ENCODE measurements around the gene SLC25A34.

SLC25A34 gene

GRCh38 chr1:15733726-15734226, 2.3 kb upstream of the SLC25A34 start:
- DNase-seq: no peak

DNA sequence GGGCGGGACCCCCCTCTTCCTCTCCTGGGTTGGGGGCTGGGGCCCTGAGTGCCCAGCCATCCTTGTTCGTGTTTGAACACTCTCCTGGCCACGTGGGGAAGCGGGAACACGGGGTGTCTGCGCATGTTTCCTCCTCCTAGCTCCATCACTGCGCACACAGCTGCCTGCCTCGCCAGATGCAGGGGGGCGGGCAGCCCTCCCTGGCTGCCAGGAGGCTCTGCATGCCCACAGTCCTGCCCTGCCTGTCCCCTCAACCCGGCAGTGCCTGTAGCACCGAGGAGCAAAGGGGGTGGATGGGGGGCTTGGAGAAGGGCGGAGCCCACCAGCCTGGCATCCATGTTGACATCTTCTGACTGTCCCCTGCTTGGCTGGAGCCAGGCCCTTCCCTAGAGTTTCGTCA, 1.8 kb upstream of the SLC25A34 start:
- no peak for DNase-seq

DNA sequence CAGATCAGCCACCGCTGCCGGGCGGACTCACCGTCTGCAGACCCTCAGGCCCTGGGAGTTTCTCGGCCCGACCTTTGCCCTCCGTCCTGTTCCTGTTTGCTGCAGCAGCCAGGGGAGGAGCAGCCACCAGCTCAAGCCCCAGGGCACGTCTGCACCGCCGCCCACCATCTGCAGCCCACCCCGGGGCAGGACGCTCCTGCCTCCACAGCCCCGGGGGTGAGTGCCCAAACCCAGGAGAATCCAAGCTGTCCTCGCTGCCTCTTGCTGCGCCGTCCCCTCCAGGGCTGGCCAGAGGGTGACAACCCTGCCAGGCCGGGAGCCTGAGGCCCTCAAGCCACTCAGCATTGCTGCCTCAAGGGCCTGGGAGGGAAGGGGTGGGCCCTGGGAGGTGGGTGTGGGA, 1.2 kb upstream of the SLC25A34 start:
- DNase-seq: no peak

DNA sequence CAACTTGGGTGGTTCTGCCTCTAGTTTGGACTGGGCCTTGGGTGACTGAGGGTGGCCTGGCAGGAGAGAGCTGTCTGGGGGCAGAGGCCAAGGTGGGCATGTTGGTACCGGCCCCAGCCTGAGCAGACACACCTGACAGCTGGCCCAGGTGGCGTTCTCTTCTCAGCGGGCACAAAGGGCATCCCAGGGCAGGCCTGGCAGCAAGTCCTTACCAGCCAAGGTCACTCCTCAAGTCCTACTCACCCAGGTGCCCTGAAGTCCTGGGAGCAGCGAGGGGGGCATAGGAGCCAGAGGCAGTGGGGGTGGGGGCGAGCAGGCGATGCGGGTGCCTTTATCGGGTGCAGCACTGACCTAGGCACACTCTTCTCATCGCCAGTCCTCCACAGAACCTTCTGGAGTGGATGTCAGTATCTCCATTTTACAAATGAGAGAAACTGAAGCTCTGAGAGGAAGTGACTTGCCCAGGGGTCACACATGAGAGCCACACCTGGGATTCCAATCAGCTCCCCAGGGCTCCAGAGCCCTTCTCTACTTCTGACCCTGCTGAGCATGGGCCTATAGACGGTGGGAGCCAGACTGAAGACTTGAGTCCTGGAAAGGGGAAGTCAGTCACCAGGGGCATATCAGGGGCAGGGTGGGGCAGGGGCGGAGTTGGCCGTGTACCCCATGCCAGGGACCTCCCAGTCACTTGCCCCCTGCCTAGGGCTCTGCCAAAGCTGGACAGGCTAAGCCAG, 587 bp upstream of the SLC25A34 start:
- DNase-seq: no peak

DNA sequence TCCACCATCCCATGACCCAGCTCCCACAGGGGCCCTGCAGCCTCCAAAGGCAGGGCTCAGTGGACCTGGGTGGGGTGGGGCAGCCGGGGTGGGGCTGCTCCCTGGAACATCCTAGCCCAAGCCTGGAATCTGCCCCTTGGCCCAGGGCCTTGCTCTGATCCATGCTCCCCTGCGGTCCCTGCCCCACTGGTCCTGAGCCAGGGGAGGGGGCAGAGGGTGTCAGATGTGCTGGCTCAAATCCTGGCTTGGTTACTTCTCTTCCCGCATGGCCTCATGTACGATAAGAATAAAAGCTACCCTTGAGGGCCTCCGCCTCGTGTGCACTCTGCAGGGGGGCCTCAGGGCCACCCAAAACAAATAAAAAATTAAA, 819 bp downstream of the SLC25A34 start:
- DNase-seq: no peak

GRCh38 chr1:15737324-15738319, 1.6 kb downstream of the SLC25A34 start:
- DNase-seq: no peak

GRCh38 chr1:15738416-15739113, 2.5 kb downstream of the SLC25A34 start:
- no peak for DNase-seq

DNA sequence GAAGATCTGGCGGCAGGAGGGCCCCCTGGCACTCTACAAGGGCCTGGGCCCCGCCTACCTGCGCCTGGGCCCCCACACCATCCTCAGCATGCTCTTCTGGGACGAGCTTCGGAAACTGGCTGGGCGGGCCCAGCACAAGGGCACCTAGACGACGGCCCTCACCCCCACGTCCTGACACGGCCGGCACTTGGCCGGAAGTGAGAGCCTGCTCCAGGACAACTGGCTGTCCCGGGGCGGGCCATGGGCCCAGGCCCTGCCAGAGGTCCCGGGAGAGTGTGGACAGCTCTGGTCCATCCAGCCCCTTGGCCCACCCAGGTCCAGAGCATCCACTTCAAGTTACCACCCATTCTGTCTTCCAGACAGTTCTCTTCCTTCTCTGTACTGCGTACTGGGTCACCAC, 3.2 kb downstream of the SLC25A34 start:
- no peak for DNase-seq

DNA sequence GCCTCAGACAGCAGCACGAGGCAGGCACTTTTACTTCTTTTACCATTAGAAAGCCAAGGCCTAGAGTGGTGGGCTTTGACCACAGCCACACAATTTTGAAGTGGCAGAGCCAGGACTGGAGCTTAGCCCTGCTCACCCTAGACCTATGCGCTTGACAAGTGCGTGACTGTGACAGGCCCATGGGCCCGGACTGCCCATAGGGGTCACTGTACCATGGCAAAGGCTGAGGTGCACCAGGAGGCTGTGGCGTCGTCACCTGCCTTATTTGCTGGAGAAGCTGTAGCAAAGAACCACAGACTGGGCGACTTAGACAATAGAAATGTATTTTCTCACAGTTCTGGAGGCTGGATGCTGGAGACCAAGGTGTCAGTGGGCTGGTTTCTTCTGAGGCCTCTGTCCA, 3.7 kb downstream of the SLC25A34 start:
- no peak for DNase-seq

- DNase-seq: peak; percentile 31 to 53
Observed at GRCh38 chr1:15740924-15741850, 5.1 kb downstream of the SLC25A34 start.

DNA sequence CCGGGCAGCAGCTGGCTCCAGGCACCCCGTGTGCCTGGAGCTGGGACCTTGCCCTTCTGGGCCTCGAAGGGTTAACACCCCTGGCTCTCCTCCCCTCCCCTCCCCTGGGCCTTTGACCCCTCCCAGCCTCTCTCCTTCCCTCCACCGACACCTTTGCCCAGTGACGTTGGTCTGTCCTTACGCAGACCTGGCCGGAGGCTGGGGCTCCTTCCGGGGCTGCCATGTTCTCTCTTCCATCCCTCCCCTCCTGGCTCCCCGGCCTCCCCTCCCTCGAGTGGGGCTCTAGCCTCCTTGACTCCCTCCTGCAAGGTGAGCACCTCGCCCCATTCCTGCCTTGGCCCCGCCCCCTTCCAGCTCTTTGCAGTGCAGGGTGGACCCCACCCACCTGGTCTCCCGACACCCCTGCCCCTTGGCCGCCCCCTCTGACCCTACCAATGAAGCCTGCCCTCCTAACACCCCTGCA, 6.3 kb downstream of the SLC25A34 start, which contains the start of gene TMEM82:
Gene TMEM82, plus strand, starts transcription at position 161 of the 463 bp plus-strand sequence. Its CDS starts 61 bp downstream, at position 222.
- DNase-seq: no peak

DNA sequence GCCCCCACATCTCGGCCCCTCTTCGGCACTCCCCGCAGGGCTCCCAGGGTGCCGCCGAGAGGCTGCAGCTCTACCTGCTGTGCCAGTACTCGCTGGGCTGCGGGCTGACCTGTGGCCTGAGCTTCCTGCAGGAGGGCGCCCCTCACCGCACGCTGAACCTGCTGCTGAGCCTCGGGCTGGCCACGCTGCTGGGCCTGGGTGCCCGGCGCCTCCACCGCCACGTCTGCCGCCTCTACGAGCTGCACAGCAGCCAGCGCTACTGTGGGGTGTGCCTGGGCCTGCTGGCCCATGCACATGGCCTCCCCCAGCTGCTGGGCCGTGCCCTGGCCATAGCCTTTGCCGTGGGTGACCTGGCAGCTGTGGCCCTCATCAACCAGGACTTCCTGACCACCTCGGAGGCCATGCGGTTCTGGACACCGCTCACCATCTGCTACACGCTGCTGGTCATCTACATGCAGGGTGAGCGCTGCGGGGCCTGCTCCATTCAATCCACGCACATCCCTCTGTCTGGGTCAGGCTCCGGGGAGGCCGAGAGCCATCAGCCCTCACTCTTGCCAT, 8.1 kb downstream of the SLC25A34 start:
- DNase-seq: no peak

DNA sequence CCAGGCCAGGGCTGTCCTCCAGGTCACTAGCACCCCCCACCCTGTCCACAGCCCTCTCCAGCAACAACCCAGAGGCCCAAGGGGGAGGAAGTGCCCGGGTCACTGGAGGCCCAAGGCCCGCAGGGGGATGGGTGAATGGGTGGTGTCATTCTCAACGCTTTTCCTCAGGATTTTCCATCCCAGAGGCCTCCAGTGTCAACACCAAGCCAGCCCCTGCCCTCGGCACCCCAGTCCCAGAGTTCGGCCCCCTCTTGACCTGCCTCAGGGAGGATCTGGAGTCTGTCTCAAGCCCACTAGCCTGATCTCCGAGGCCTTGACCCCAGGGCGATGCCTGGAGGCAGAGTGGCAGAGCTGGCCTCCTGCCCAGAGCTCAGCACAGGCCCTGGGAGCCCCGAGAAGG, 11.3 kb downstream of the SLC25A34 start:
- DNase-seq: no peak

- DNase-seq: no peak
Observed at GRCh38 chr1:15748264-15748663, 12.2 kb downstream of the SLC25A34 start.

- DNase-seq: no peak
Observed at GRCh38 chr1:15748690-15749398, 12.8 kb downstream of the SLC25A34 start.

GRCh38 chr1:15749399-15750291, 13.6 kb downstream of the SLC25A34 start:
- DNase-seq: no peak

DNA sequence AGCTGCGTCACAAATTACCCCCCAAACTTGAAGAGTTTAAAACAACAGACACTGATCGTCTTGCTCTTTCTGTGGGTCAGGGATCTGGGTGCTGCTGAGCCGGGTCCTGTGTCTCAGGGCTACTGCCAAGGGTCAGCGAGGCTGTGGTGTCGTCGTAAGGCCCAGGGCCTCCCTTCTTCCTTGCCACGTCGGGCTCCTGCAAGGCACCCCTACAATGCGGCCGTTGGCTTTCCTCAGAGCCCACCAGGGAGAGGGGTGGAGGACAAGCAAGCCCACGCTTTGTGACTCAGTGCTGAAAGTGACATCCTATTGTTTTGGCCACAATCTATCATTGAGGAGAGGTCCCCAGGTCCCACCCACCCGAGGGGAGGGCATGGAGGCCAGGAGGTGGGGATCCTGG, 14.9 kb downstream of the SLC25A34 start:
- no peak for DNase-seq

GRCh38 chr1:15751717-15752116, 15.7 kb downstream of the SLC25A34 start:
- no peak for DNase-seq

DNA sequence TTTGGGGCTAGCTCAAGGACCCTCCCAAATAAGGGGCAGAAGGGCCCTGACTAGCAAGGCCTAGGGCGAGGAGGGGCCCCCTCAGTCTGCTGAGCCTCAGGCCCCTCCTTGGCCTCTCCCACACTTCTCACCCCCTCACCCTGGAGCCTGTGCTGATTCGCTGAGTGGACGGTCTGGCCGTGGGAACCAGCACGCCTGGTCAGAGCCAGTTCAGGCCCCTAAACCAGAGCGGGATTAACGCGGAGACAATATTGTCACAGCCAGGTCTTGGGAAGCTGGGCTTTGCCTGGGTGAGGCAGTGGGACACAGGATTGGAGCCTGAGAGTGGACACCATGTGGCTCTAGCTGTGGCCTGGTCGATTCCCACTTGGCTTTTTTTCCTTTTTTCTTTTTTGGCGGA, 17.7 kb downstream of the SLC25A34 start:
- no peak for DNase-seq

Data from NCI-H187 (cell line).